Measurements from ENCODE around the gene ADM5.
A peak's percentile ranks its signal among the peaks of the same experiment; 100 is the strongest.

Gene ADM5

GRCh38 chr19:49663224-49663623, 26.2 kb upstream of the ADM5 start:
- Histone ChIP-seq H3K4me3 (ENCODE audit: low read depth, low read length) (no peak overlapping the region), H3K27me3 (ENCODE audit: control insufficient read depth, insufficient read depth, low read length) (no peaks in the 10 kb centered on the region), H3K9ac (ENCODE audit: low read depth, low read length) (no peak overlapping the region), H3K4me1 (ENCODE audit: control insufficient read depth, insufficient read depth, low read length) (no peaks in the 10 kb centered on the region), H3K9me3 (ENCODE audit: control insufficient read depth, insufficient read depth, low read length) (peaks cover 2% of the 10 kb centered on the region), H3K36me3 (ENCODE audit: control insufficient read depth, insufficient read depth, low read length) (peaks cover 43% of the 10 kb centered on the region)

GRCh38 chr19:49664171-49665035, 25.0 kb upstream of the ADM5 start:
- H3K9ac ChIP-seq (ENCODE audit: low read depth, low read length) = peak overlapping the region; percentile 79
- H3K4me3 ChIP-seq (ENCODE audit: low read depth, low read length) = peak overlapping the region; percentile 99
- peaks cover 2% of the 10 kb centered on the region for H3K9me3 ChIP-seq (ENCODE audit: control insufficient read depth, insufficient read depth, low read length)
- H3K36me3 ChIP-seq (ENCODE audit: control insufficient read depth, insufficient read depth, low read length) = peaks cover 46% of the 10 kb centered on the region
- H3K27me3 ChIP-seq (ENCODE audit: control insufficient read depth, insufficient read depth, low read length) = no peaks in the 10 kb centered on the region
- H3K4me1 ChIP-seq (ENCODE audit: control insufficient read depth, insufficient read depth, low read length) = no peaks in the 10 kb centered on the region

- H3K9me3 ChIP-seq (ENCODE audit: control insufficient read depth, insufficient read depth, low read length) = peaks cover 2% of the 10 kb centered on the region
- peak overlapping the region; percentile 79 for H3K9ac ChIP-seq (ENCODE audit: low read depth, low read length)
- no peaks in the 10 kb centered on the region for H3K4me1 ChIP-seq (ENCODE audit: control insufficient read depth, insufficient read depth, low read length)
- peaks cover 44% of the 10 kb centered on the region for H3K36me3 ChIP-seq (ENCODE audit: control insufficient read depth, insufficient read depth, low read length)
- H3K27me3 ChIP-seq (ENCODE audit: control insufficient read depth, insufficient read depth, low read length) = no peaks in the 10 kb centered on the region
- H3K4me3 ChIP-seq (ENCODE audit: low read depth, low read length) = peak overlapping the region; percentile 99
These were observed 24.4 kb upstream of the ADM5 start for GRCh38 chr19:49665036-49665350.

- Histone ChIP-seq H3K36me3 (ENCODE audit: control insufficient read depth, insufficient read depth, low read length) (peaks cover 42% of the 10 kb centered on the region), H3K4me1 (ENCODE audit: control insufficient read depth, insufficient read depth, low read length) (no peaks in the 10 kb centered on the region)
These were observed 23.9 kb upstream of the ADM5 start, which contains the start of the genes BCL2L12 and IRF3 for GRCh38 chr19:49665351-49666119. TSS of gene BCL2L12 (plus strand) at chr19:49665933. CDS start at chr19:49666693, 760 bp downstream. TSS of gene IRF3 (minus strand) at chr19:49665857. CDS start at chr19:49664838, 1,019 bp downstream.

GRCh38 chr19:49666120-49666444, 23.3 kb upstream of the ADM5 start:
- peak overlapping the region; percentile 99 for H3K4me3 ChIP-seq (ENCODE audit: low read depth, low read length)
- H3K36me3 ChIP-seq (ENCODE audit: control insufficient read depth, insufficient read depth, low read length) = peaks cover 36% of the 10 kb centered on the region
- no peaks in the 10 kb centered on the region for H3K27me3 ChIP-seq (ENCODE audit: control insufficient read depth, insufficient read depth, low read length)
- no peaks in the 10 kb centered on the region for H3K9me3 ChIP-seq (ENCODE audit: control insufficient read depth, insufficient read depth, low read length)
- H3K9ac ChIP-seq (ENCODE audit: low read depth, low read length) = peak overlapping the region; percentile 91
- no peaks in the 10 kb centered on the region for H3K4me1 ChIP-seq (ENCODE audit: control insufficient read depth, insufficient read depth, low read length)

More at GRCh38 chr19:49665351-49666119, 23.9 kb upstream of the ADM5 start, which contains the start of the genes BCL2L12 and IRF3:
- H3K9me3 ChIP-seq (ENCODE audit: control insufficient read depth, insufficient read depth, low read length) = no peaks in the 10 kb centered on the region
- H3K27me3 ChIP-seq (ENCODE audit: control insufficient read depth, insufficient read depth, low read length) = no peaks in the 10 kb centered on the region
- H3K9ac ChIP-seq (ENCODE audit: low read depth, low read length) = peak within 1 kb of the TSS; percentile 91
- peak within 1 kb of the TSS; percentile 99 for H3K4me3 ChIP-seq (ENCODE audit: low read depth, low read length)

GRCh38 chr19:49667473-49667872, 21.9 kb upstream of the ADM5 start:
- Histone ChIP-seq H3K9ac (ENCODE audit: low read depth, low read length) (no peak overlapping the region), H3K27me3 (ENCODE audit: control insufficient read depth, insufficient read depth, low read length) (no peaks in the 10 kb centered on the region), H3K36me3 (ENCODE audit: control insufficient read depth, insufficient read depth, low read length) (peaks cover 25% of the 10 kb centered on the region), H3K4me3 (ENCODE audit: low read depth, low read length) (peak overlapping the region; percentile 8), H3K4me1 (ENCODE audit: control insufficient read depth, insufficient read depth, low read length) (no peaks in the 10 kb centered on the region), H3K9me3 (ENCODE audit: control insufficient read depth, insufficient read depth, low read length) (no peaks in the 10 kb centered on the region)

GRCh38 chr19:49669516-49669915, 19.9 kb upstream of the ADM5 start:
- Histone ChIP-seq H3K27me3 (ENCODE audit: control insufficient read depth, insufficient read depth, low read length) (no peaks in the 10 kb centered on the region), H3K9ac (ENCODE audit: low read depth, low read length) (no peak overlapping the region), H3K36me3 (ENCODE audit: control insufficient read depth, insufficient read depth, low read length) (peaks cover 23% of the 10 kb centered on the region), H3K9me3 (ENCODE audit: control insufficient read depth, insufficient read depth, low read length) (no peaks in the 10 kb centered on the region), H3K4me1 (ENCODE audit: control insufficient read depth, insufficient read depth, low read length) (no peaks in the 10 kb centered on the region), H3K4me3 (ENCODE audit: low read depth, low read length) (no peak overlapping the region)

GRCh38 chr19:49672131-49672919, 17.1 kb upstream of the ADM5 start:
- peak overlapping the region; percentile 26 for H3K9ac ChIP-seq (ENCODE audit: low read depth, low read length)

GRCh38 chr19:49676136-49676783, 13.1 kb upstream of the ADM5 start:
- no peaks in the 10 kb centered on the region for H3K9me3 ChIP-seq (ENCODE audit: control insufficient read depth, insufficient read depth, low read length)
- peaks cover 11% of the 10 kb centered on the region for H3K36me3 ChIP-seq (ENCODE audit: control insufficient read depth, insufficient read depth, low read length)
- peak overlapping the region; percentile 99 for H3K9ac ChIP-seq (ENCODE audit: low read depth, low read length)
- H3K27me3 ChIP-seq (ENCODE audit: control insufficient read depth, insufficient read depth, low read length) = no peaks in the 10 kb centered on the region
- peaks cover 7% of the 10 kb centered on the region for H3K4me1 ChIP-seq (ENCODE audit: control insufficient read depth, insufficient read depth, low read length)
- H3K4me3 ChIP-seq (ENCODE audit: low read depth, low read length) = peak overlapping the region; percentile 85

More at GRCh38 chr19:49672131-49672919, 17.1 kb upstream of the ADM5 start:
- Histone ChIP-seq H3K36me3 (ENCODE audit: control insufficient read depth, insufficient read depth, low read length) (peaks cover 24% of the 10 kb centered on the region), H3K9me3 (ENCODE audit: control insufficient read depth, insufficient read depth, low read length) (no peaks in the 10 kb centered on the region), H3K27me3 (ENCODE audit: control insufficient read depth, insufficient read depth, low read length) (no peaks in the 10 kb centered on the region), H3K4me3 (ENCODE audit: low read depth, low read length) (peak overlapping the region; percentile 52), H3K4me1 (ENCODE audit: control insufficient read depth, insufficient read depth, low read length) (no peaks in the 10 kb centered on the region)

GRCh38 chr19:49676784-49677230, 12.6 kb upstream of the ADM5 start:
- Histone ChIP-seq H3K27me3 (ENCODE audit: control insufficient read depth, insufficient read depth, low read length) (no peaks in the 10 kb centered on the region), H3K4me1 (ENCODE audit: control insufficient read depth, insufficient read depth, low read length) (peaks cover 7% of the 10 kb centered on the region), H3K9me3 (ENCODE audit: control insufficient read depth, insufficient read depth, low read length) (no peaks in the 10 kb centered on the region), H3K9ac (ENCODE audit: low read depth, low read length) (peak overlapping the region; percentile 100), H3K36me3 (ENCODE audit: control insufficient read depth, insufficient read depth, low read length) (peaks cover 15% of the 10 kb centered on the region), H3K4me3 (ENCODE audit: low read depth, low read length) (peak overlapping the region; percentile 98)
